ENCODE data around the gene OBSCN. TPM values are rescaled to one million over a fixed set of nuclear protein-coding genes. Genes with fewer than 3 reads are reported as not detected.

Gene OBSCN
- total RNA-seq, 2 experiments from 2014 or later, result 13.7 to 14.9 TPM

- H3K36me3 Mint-ChIP-seq, result peaks cover 23% of the 10 kb centered on the region
- no peak for DNase-seq
- no peak overlapping the region for H3K4me3 Mint-ChIP-seq
- peaks cover 12% of the 10 kb centered on the region for H3K9me3 Mint-ChIP-seq
- H3K4me1 Mint-ChIP-seq, result no peaks in the 10 kb centered on the region
- H3K27me3 Mint-ChIP-seq, result no peaks in the 10 kb centered on the region
- H3K27ac Mint-ChIP-seq, result no peak overlapping the region
These were observed 10.2 kb upstream of the OBSCN start for GRCh38 chr1:228197555-228198147.

GRCh38 chr1:228198977-228199590, 8.8 kb upstream of the OBSCN start:
- Mint-ChIP-seq H3K27me3 (no peaks in the 10 kb centered on the region), H3K36me3 (peaks cover 23% of the 10 kb centered on the region)

DNA sequence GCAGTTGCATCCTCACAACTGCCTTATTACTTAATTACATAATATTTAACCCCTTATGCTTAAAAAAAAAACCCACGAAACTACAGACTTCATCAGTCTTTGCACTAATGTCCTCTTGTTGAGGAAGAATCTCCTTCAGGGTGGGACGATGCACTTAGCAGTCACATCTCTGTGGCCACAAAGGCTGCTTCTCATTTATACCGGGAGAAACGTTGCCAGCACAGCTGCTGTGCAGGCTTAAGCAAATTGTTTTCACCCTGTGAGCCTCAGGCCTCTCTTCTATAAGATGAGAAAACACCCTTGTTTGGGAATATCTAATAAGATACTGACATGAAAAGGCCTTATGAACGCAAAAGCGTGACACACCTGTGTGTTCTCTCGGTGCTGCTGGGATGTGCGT, 2.9 kb upstream of the OBSCN start:
- Mint-ChIP-seq H3K4me3 (no peak overlapping the region), H3K27me3 (peaks cover 4% of the 10 kb centered on the region), H3K36me3 (peaks cover 2% of the 10 kb centered on the region), H3K27ac (no peak overlapping the region), H3K9me3 (no peaks in the 10 kb centered on the region), H3K4me1 (no peaks in the 10 kb centered on the region)
- no peak for DNase-seq

More at GRCh38 chr1:228198977-228199590, 8.8 kb upstream of the OBSCN start:
- H3K27ac Mint-ChIP-seq, result no peak overlapping the region
- H3K4me3 Mint-ChIP-seq, result no peak overlapping the region
- DNase-seq, result no peak
- peaks cover 12% of the 10 kb centered on the region for H3K9me3 Mint-ChIP-seq
- H3K4me1 Mint-ChIP-seq, result no peaks in the 10 kb centered on the region

DNA sequence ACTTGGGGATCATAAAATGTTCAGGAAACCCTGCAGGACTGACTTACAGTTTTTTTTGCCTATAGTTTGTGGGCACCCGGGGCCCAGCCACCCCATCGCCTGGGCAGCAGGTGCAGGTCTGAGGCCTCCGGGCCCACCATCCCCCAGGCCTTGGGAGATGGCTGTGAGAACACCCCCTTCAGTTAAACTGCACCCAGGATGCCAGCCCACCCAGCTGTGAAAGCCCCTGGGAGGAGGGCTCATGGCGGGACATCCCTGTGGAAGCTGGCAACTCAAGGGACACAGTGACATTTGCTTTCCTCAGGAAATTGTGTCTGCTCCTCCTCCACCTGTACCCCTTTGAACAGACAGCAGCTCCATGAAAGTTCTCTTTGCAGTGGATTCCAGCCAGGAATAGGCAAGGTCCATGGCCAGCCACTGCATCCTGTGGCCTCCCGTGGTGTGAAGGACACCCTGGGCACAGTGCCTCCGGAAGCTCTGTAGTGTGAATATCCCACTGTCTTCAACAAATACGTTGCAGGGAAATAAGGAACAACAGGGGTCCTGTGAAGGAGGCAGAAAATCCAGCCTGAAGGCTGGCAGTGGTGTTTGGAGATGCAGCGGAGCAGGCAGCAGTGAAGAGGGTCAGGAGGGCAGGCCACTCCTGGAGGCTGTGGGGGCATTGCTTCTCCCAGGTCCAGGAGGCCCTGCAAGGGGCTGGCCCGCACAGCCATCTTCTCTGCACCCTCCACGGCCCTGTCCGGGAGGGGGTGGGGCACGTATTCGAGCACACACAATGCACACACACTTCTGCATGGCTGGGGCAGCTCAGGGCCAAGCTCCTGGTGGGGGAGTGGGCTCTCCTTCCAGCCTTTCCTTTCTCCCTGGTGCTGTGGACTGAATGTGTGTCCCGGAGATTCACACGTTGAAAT, 2.1 kb upstream of the OBSCN start:
- no peaks in the 10 kb centered on the region for H3K4me1 Mint-ChIP-seq
- H3K9me3 Mint-ChIP-seq, result no peaks in the 10 kb centered on the region
- H3K36me3 Mint-ChIP-seq, result no peaks in the 10 kb centered on the region
- no peak for DNase-seq
- peaks cover 4% of the 10 kb centered on the region for H3K27me3 Mint-ChIP-seq
- H3K4me3 Mint-ChIP-seq, result no peak overlapping the region
- no peak overlapping the region for H3K27ac Mint-ChIP-seq

DNA sequence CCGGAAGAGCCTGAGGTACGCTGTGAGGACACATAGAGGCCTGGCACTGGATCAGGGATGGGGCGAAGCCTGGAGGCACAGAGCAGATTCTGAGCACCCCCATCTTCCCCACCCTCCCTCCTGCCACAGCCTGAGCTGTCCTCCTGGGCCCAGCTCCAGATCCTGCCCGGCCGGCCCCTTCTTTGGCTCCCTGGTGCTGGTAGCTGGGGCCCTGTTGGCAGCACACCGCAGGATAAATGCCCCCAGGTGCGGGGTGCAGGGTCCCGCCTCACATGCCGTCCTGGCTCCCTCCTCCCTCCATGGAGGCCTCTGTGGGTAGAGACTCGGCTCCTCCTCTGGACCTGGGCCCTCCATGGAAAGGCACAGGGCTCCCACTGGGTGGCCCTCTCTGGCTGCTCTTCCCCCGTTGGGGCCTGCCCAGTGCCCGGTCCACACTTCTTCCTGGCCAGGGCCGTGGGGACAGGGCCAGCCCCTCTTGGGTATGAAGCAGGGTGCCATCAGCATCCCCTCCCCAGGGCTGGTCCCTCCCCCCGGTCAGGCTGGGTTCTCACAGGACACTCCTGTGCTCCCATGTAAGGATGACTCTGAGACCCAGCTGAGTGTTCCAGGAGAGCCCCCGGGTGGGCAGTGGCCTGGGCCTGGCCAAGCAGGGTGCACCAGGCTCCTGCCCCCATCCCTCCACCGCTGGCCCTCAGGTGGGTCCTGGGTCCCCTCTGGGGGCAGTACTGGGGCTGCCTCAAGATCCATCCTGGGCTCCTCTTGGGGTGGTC, 1.1 kb upstream of the OBSCN start:
- H3K4me1 Mint-ChIP-seq, result no peaks in the 10 kb centered on the region
- no peak overlapping the region for H3K4me3 Mint-ChIP-seq
- no peak for DNase-seq
- H3K36me3 Mint-ChIP-seq, result no peaks in the 10 kb centered on the region
- no peak overlapping the region for H3K27ac Mint-ChIP-seq
- H3K27me3 Mint-ChIP-seq, result peaks cover 4% of the 10 kb centered on the region
- H3K9me3 Mint-ChIP-seq, result no peaks in the 10 kb centered on the region

DNA sequence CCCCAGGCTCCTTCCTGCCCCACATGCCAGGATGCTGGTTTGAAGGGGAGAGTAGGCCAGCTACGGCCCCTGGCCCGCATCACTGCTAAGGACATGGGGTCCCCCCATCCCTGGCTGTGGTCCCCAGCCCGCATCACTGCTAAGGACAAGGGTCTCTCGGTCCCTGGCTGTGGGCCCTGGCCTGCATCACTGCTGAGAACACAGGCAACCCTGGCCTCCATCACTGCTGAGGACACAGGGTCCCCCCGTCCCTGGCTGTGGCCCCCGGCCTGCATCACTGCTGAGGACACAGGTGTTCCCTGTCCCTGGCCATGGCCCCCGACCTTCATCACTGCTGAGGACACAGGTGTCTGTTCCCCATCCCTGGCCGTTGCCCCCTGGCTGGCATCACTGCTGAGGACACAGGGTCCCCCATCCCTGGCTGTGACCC, 448 bp upstream of the OBSCN start:
- Mint-ChIP-seq H3K9me3 (no peaks in the 10 kb centered on the region), H3K4me3 (no peak overlapping the region), H3K27me3 (peaks cover 4% of the 10 kb centered on the region), H3K4me1 (no peaks in the 10 kb centered on the region), H3K27ac (no peak overlapping the region), H3K36me3 (no peaks in the 10 kb centered on the region)
- no peak for DNase-seq

- Mint-ChIP-seq H3K4me3 (no peak overlapping the region), H3K9me3 (no peaks in the 10 kb centered on the region), H3K27ac (no peak overlapping the region), H3K27me3 (peaks cover 4% of the 10 kb centered on the region), H3K4me1 (peaks cover 2% of the 10 kb centered on the region), H3K36me3 (no peaks in the 10 kb centered on the region)
- DNase-seq, result no peak
These were observed 1.1 kb downstream of the OBSCN start for GRCh38 chr1:228208831-228209551.

- no peaks in the 10 kb centered on the region for H3K36me3 Mint-ChIP-seq
- peaks cover 4% of the 10 kb centered on the region for H3K27me3 Mint-ChIP-seq
- no peak for DNase-seq
- H3K4me3 Mint-ChIP-seq, result no peak overlapping the region
- H3K4me1 Mint-ChIP-seq, result peaks cover 3% of the 10 kb centered on the region
- no peak overlapping the region for H3K27ac Mint-ChIP-seq
- H3K9me3 Mint-ChIP-seq, result no peaks in the 10 kb centered on the region
These were observed 1.8 kb downstream of the OBSCN start for GRCh38 chr1:228209657-228210056.

GRCh38 chr1:228210076-228210651, 2.3 kb downstream of the OBSCN start:
- Mint-ChIP-seq H3K4me3 (no peak overlapping the region), H3K36me3 (no peaks in the 10 kb centered on the region), H3K4me1 (peaks cover 4% of the 10 kb centered on the region), H3K27me3 (peaks cover 4% of the 10 kb centered on the region), H3K27ac (no peak overlapping the region), H3K9me3 (no peaks in the 10 kb centered on the region)
- no peak for DNase-seq

GRCh38 chr1:228210712-228211530, 3.1 kb downstream of the OBSCN start:
- DNase-seq, result no peak
- no peaks in the 10 kb centered on the region for H3K36me3 Mint-ChIP-seq
- H3K4me3 Mint-ChIP-seq, result no peak overlapping the region
- H3K27me3 Mint-ChIP-seq, result peaks cover 4% of the 10 kb centered on the region
- H3K27ac Mint-ChIP-seq, result no peak overlapping the region
- H3K4me1 Mint-ChIP-seq, result peaks cover 4% of the 10 kb centered on the region
- H3K9me3 Mint-ChIP-seq, result no peaks in the 10 kb centered on the region

DNA sequence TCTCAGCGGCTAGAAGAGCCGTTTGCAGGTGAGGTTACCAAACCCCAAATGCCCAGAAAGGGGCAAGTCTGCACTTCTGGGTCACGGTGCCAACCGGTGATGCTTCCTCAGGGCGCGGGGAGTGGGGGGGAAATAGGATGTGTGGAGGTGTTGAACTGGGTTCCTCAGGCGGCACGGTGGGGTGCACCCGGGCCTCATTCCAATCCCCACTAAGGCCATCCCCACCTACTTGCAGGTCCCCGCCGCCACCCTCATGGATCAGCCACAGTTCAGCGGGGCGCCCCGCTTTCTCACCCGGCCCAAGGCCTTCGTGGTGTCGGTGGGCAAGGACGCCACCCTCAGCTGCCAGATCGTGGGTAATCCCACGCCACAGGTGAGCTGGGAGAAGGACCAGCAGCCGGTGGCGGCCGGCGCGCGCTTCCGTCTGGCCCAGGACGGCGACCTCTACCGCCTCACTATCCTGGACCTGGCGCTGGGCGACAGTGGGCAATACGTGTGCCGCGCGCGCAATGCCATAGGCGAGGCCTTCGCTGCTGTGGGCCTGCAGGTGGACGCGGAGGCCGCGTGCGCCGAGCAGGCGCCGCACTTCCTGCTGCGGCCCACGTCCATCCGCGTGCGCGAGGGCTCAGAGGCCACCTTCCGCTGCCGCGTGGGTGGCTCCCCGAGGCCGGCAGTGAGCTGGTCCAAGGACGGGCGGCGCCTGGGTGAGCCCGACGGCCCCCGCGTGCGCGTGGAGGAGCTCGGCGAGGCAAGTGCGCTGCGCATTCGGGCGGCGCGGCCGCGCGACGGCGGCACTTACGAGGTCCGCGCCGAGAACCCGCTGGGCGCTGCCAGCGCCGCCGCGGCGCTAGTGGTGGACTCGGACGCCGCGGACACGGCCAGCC, 3.9 kb downstream of the OBSCN start:
- no peak for DNase-seq
- peaks cover 4% of the 10 kb centered on the region for H3K4me1 Mint-ChIP-seq
- H3K36me3 Mint-ChIP-seq, result no peaks in the 10 kb centered on the region
- no peak overlapping the region for H3K27ac Mint-ChIP-seq
- no peaks in the 10 kb centered on the region for H3K9me3 Mint-ChIP-seq
- H3K4me3 Mint-ChIP-seq, result no peak overlapping the region
- H3K27me3 Mint-ChIP-seq, result no peaks in the 10 kb centered on the region

DNA sequence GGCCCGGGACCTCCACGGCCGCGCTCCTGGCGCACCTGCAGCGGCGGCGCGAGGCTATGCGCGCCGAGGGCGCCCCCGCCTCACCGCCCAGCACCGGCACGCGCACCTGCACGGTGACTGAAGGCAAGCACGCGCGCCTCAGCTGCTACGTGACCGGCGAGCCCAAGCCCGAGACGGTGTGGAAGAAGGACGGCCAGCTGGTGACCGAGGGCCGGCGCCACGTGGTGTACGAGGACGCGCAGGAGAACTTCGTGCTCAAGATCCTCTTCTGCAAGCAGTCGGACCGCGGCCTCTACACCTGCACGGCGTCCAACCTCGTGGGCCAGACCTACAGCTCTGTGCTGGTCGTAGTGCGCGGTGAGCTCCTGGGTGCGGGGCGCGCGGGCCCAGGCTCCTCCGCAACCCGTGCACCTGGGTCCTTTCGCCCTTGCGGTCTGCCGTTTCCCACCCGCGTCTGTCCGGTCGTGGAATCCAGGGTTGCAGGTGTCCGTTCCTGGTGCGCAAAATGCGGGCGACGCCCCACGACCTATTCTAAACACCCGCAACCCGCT, 4.6 kb downstream of the OBSCN start:
- no peak overlapping the region for H3K4me3 Mint-ChIP-seq
- no peaks in the 10 kb centered on the region for H3K9me3 Mint-ChIP-seq
- no peaks in the 10 kb centered on the region for H3K36me3 Mint-ChIP-seq
- no peak overlapping the region for H3K27ac Mint-ChIP-seq
- H3K4me1 Mint-ChIP-seq, result peaks cover 4% of the 10 kb centered on the region
- H3K27me3 Mint-ChIP-seq, result no peaks in the 10 kb centered on the region
- no peak for DNase-seq

Data from activated naive CD8-positive, alpha-beta T cell treated with anti-CD3 and anti-CD28 coated beads for 36 hours (primary cell).